GM12865 (cell line): ENCODE data around the gene FABP1.

Source experiments
- DNase-seq: peaks from one replicate; pipeline ENCODE4 v3.0.0; 2010; ENCODE audit warnings: low read depth
- H3K4me3 ChIP-seq: 2 replicates; pipeline ENCODE4 v1.5.1; 2011; ENCODE audit warnings: mild to moderate bottlenecking, low read depth, low read length, control low read depth
- CTCF ChIP-seq: IDR thresholded peaks from 2 replicates; pipeline ENCODE4 v1.5.1; 2011; ENCODE audit warnings: low read length, control low read depth, low read depth, inconsistent platforms; ENCODE audit not compliant: insufficient read depth; ENCODE audit errors: missing control alignments

The FABP1 gene

DNA sequence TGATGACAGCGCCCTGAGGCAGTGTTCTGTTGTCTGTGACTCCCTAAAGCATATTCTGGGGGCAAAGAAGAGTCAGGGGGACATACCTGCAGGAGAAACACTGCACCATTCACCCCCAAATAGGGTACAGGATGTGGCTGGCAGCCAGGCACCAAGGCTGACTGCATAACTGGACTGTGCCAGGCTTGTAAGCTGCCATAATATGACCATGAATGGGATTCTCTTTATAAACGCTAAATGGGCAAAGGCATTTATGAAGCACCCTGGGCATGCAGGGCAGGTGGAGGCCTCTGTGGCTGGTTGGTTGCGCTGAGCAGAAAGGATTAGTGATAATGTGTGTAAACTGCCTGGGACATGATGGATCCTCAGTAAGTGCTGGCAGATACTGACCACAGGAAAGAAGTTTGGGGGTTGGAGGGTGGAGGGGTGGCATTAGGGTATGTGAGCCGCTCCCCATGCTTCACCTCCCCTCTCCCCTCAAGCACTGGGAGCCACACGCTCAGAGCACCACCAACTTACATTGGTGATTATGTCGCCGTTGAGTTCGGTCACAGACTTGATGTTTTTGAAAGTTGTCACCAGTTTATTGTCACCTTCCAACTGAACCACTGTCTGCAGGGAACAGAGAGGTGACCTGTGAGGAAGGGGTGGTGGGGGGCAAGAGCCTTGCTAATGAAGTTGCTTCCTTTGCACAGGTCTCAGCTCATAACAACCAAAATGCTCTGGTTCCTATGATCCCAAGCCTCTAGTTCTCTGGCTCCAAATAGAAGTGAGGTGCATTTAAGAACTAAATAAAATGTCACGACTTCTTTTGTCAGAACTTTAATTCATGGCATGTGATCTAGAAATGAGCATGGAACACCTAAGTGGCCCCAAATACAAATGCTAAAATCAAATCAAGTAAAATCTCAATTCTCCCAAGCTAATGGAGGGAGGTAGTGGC, 3.6 kb downstream of the FABP1 start:
- no peak for TF ChIP-seq CTCF
- DNase-seq: no peak
- no peak overlapping the region for H3K4me3 ChIP-seq

- DNase-seq: no peak
- no peak overlapping the region for H3K4me3 ChIP-seq
- no peak for TF ChIP-seq CTCF
Observed at GRCh38 chr2:88123164-88123974, 4.5 kb downstream of the FABP1 start.

DNA sequence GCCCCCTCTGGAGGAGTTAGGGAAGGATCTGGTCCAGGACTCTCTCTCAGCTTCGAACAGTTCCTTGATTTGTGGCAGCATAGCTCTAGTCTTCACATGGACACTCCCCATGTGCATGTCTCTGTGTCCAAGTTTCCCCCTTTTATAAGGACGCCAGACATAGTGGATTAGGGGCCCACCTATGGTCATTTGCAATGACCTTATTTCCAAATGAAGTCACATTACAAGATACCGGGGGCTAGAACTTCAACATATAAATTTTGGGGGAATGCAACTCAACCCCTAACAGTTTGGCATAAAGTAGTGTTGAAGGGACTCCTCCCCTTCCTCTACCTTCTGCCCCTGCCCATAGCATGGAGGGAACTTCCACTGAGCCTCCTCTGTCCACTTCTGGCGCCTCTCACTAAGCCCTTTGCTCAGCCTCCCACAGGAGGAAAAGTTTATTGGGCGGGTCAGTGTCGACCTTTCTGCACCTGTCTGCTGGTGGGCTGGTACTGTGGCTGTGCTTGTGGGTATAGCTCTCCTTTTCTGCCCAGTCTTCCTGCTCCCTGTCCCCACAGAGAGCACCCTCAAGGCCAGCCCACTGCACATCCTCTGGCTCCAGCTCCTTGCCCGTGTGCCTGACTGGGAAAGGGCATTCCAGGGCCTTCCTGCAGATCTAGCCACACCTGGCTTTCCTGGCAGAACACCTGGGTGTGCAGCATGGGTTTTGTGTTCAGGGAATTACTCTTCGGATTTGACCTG, 5.5 kb downstream of the FABP1 start:
- no peak for TF ChIP-seq CTCF
- H3K4me3 ChIP-seq: no peak overlapping the region
- no peak for DNase-seq

DNA sequence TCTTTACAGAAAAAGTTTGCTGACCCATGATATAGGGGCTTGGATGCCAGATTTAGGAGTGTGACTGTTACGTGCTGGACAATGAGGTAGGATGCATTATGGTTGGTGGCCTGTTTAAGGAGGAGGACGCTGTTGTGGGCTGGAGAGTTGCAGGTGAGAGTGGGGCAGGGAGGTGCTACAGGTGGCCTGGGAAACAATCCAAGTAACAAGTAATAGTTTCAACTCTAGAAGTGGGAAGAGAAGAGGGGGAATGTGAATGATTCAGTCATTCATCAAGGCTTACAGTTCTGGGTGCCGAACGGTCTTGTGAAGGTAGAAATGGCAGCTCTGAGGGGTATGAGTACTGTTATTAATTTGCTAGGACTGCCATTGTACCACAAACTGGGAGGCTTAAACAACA, 6.2 kb downstream of the FABP1 start:
- no peak for DNase-seq
- H3K4me3 ChIP-seq: no peak overlapping the region
- no peak for TF ChIP-seq CTCF

DNA sequence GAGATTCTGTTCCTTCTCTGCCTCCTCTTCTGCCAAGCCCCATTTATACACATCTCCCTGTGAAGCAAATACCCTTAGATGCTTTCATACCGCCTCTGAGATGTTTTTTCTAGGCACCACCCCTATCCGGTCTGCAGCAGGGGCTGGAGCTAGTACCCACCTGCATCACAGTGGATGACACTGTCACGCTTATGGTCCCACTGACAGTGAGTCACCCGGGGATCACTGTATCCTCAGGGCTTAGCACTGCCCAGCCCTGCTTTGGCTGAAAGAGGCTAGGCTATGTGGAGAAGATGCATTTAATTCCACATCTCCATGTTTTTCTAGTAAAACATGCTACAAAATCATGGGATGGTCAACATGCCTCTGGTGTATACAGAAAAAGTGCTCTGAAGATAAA, 9.9 kb downstream of the FABP1 start:
- no peak overlapping the region for H3K4me3 ChIP-seq
- no peak for DNase-seq
- TF ChIP-seq CTCF: no peak

DNA sequence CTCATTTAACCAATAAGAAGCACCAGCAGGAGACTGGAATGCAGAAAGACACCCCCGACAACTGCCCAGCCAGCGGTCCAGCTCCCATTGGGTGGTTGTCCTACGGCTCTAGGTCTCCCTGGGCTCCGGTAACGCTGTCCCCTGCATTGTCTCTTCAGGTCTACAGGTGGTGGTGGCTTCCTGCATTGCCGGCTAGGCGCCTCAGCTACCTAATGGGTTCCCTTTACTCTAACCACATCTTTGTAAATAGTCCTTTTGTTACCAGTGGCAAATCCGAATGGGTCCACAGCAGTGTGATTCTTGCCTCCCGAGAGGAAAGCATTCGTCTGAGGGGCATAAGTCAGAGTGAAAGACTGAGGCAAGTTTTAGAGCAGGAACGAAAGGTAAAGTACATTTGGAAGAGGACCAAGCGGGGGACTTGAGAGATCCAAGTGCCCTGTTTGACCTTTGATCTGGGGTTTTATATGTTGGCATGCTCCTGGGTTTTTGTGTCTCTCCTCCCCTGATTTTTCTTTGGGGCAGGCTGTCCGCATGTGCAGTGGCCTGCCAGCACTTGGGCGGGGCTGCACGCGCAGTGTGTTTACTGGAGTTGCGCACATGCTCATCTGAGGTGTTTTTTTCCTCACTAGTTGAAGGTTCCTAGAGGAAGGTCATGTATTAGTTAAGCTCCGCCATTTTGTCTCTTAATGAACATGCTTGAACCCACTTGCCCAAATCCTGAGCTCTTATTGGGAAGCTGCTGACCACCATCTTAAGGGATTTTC, 11.0 kb downstream of the FABP1 start:
- no peak for TF ChIP-seq CTCF
- DNase-seq: no peak
- no peak overlapping the region for H3K4me3 ChIP-seq
